Skin epidermis (tissue), 12 donors: ENCODE measurements around the gene RPF1.

Source experiments
- H3K27ac ChIP-seq, 21 experiments: fragments of 200-600 bp; sonication (generic) in 11 of 21; one replicate each; pipeline ENCODE4 v1.5.0; 2020; ENCODE audit warnings: mild to moderate bottlenecking in 3 of 21, inconsistent platforms in 2 of 21, moderate library complexity in 2 of 21
- H3K4me3 ChIP-seq, 7 experiments: fragments of 200-600 bp; sonication (generic) in 2 of 7; one replicate each; pipeline ENCODE4 v1.5.0; 2020; ENCODE audit warnings: inconsistent platforms in 2 of 7, mild to moderate bottlenecking in 2 of 7, moderate library complexity in 1 of 7

RPF1 gene

GRCh38 chr1:84539972-84540371 is 60.9 kb downstream of the RPF1 start:
- Histone ChIP-seq H3K4me3 (no peak overlapping the region), H3K27ac (no peak overlapping the region)

- H3K4me3 ChIP-seq: no peak overlapping the region
- H3K27ac ChIP-seq: no peak overlapping the region
Observed at GRCh38 chr1:84540759-84541158, 61.7 kb downstream of the RPF1 start.

- H3K4me3 ChIP-seq: no peak overlapping the region
- H3K27ac ChIP-seq: no peak overlapping the region
Observed at GRCh38 chr1:84541679-84542078, 62.6 kb downstream of the RPF1 start.
